Effector CD4-positive, alpha-beta T cell (primary cell): ENCODE results near the gene ME3.

Source experiments
- DNase-seq: peaks from one replicate; pipeline ENCODE4 v3.0.0-alpha.2; 2020

Gene ME3

DNA sequence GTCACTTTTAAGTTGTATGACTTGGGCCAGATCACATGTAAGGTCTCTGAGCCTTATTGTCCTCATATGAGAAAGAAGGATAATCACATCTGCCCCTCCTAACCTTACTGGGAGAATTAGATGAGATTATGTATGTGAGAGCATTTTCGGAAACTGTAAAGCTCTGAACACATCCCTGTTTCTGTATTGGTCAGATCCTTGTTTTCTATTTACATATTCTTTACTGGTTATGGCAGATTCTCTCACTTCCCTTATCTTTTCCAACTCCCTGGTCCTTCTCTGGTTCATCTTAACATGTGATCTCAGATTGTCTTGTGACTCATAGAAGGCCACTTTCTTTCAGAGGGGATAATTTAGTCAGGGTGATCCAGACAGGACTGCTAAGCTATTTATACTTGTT lies 255.9 kb downstream of the ME3 start:
- no peak for DNase-seq

DNA sequence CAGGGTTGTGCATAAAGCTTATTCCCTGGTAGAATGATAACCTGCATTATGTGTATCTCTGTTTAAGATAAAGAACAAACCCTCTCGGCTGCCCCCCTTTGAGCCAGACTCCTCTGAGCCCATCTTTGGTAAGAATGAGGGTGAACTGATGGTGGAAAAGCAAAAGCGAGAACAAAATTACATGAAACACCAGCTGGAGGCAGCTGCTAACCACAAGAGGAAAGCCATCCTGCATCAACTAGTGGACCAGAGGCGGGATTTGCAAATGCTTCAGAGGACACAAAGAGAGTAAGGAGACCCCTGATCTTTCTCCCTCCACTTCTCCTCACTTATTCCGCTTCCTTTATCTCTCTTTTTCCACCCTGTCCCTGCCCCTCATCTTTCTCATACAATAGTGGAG lies 257.4 kb downstream of the ME3 start:
- DNase-seq = no peak

DNA sequence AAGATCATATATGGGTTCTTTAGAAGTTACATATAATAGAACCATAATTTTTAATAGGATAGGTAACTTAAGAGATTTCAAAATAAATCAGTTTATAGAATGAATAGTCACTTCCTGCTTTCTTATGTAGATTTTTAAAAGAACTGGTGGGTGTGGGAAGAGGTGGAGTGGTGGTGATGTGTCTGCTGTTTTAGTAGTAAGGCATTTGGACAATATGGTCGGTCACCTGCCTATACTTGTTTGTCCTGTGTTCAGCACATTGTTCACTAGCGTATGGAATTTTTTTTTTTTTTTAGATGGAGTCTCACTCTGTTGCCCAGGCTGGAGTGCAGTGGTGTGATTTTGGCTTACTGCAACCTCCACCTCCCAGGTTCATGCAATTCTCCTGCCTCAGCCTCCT lies 258.4 kb downstream of the ME3 start:
- DNase-seq = no peak

DNA sequence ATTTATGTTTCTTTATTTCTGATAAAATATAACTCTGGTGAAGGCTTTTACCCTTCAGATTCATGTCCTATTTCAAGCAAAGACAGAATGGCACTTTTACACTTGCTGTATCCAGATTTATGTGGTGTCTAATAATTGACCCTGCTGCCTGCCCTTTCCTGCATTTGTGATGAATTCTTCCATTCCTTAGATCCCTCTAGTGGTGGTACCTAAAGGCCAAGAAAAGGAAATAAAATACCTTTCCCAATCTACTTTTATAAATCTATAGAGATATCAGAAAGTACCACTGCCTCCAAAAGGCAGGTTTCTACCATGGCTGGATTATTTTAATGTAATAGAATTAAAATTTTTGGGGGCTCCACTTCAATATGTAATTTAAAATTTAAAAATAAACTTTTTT lies 263.6 kb downstream of the ME3 start:
- no peak for DNase-seq

DNA sequence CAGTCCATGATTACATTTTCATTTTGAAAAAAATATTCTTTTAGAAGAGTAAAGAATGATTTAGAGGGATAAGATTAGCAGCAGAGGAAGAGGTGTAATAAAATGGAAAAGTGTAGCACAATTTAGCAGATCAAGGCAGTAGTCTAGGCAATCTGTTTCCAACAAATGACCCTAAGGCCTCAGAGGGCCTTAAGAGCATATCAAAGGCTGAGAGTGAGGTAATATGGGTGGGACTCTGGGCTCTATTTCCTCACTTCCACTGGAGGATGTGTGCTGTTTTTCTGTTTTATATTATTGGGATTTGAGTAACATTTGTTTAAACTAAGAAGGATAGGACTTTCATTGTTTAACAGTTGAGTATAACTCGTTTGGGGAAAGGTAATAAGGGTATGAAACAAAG lies 269.0 kb downstream of the ME3 start:
- no peak for DNase-seq

DNA sequence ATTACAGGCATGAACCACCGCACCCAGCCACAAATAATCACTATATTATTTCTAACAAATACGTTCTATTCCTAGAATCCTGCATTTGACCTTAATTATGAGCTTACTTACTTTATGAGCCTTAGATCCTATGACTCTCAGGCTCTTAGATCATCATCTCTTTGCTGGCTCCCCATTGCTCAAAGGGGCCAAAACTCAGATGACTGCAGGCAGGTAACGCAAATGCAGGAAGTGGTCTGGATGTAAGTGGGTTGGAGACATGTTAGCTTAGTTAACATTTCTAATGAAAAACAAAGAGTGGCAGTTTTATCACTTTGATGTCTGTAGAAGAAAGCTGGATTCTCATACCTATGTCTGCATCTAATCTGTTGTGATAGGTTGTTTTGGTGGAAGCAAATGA lies 274.3 kb downstream of the ME3 start:
- no peak for DNase-seq

DNA sequence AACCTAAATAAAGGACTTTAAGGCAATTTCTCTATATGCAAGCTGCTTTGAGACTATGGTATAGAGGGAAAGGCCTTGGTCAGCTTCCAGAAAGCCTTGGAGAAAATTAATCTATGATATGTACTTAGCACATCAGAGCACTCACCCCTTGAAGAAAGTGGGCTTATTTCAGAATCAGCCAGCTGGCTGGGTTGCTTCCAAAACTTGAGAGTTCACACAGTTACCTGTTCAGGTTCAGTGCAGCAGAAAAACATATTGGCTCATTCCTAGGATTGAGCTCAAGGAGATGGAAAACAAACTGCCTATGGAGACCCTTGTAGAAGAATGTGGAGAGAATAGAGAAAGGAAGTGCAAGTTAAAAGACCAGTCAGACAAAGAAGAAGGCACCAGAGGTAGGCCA lies 275.1 kb downstream of the ME3 start:
- DNase-seq = no peak

DNA sequence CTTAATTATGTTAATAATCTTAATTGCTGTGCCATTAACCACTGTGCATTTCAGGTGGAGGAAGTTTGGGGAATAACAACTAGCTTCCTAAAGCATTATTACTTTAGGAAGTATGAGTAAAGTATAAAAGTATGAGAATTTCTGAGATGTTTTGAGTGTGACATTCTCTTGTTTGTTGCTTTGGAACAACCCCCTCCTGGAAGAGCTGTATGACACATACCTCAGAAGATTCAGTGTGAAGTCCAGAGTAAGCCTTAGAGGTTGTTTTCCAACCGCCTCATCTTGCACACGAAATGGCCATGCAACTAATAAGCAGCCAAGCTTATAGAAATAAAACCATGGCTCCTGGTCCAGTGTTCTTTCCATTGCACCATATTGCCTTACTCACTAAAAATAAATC lies 276.0 kb downstream of the ME3 start:
- DNase-seq = no peak

DNA sequence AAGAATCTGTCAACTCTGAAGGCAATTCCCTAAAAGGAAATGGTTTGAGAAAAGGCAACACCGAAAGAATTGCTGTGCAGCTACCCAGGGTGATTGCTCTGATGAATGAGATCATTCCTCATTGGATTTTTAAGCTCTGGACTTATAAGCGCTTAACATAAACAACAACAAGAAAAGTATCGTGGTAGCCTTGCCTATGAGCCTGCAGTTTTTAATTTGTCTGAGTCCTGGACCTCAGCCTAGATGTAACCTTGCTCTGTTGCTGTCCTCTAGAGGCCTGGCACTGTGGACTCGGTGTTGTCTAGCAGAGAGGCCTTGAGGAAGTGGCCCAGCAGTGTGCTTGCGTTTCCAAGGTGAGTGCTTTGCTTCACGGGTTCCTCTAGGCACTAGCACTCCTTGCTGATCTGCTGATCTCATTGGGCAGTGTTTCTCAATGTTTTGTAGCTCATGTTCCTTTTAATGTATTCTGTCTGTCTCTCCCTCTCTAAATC lies 277.3 kb downstream of the ME3 start:
- DNase-seq = no peak
